GM12878 (cell line): ENCODE data around the gene DCAF15.

Experiments used
- CEBPB ChIP-seq, 2 experiments: fragments of 150-350 bp in 1 of 2; IDR thresholded peaks; 2 replicates each; pipeline ENCODE4 v1.6.1; 2012 to 2014; ENCODE audit warnings: low read depth in 2 of 2, low read length in 2 of 2, borderline replicate concordance in 1 of 2, inconsistent platforms in 1 of 2
- CTCF ChIP-seq, 3 experiments: IDR thresholded peaks in 2 of 3; conservative IDR thresholded peaks in 1 of 3; 2 replicates each; pipeline ENCODE4 v1.5.1; 2011; ENCODE audit warnings: low read depth in 3 of 3, low read length in 3 of 3, mild to moderate bottlenecking in 3 of 3, control low read depth in 2 of 3, moderate library complexity in 2 of 3, inconsistent platforms in 1 of 3, mixed read lengths in 1 of 3; ENCODE audit not compliant: control insufficient read depth in 2 of 3, insufficient read depth in 1 of 3; ENCODE audit errors: extremely low read depth in 1 of 3
- JUND ChIP-seq: IDR thresholded peaks from 2 replicates; pipeline ENCODE4 v1.6.1; 2012; ENCODE audit warnings: low read depth, mild to moderate bottlenecking, low read length, improper control_type of control experiment, moderate library complexity
- NRF1 ChIP-seq: conservative IDR thresholded peaks from 2 replicates; pipeline ENCODE4 v1.6.1; 2011; ENCODE audit warnings: mild to moderate bottlenecking, low read depth, low read length, improper control_type of control experiment
- YY1 ChIP-seq: IDR thresholded peaks from 2 replicates; pipeline ENCODE4 v1.6.1; 2011; ENCODE audit warnings: low read depth, mild to moderate bottlenecking, low read length
- ZNF622 ChIP-seq: fragments of 450-650 bp; IDR thresholded peaks from 2 replicates; pipeline ENCODE4 v1.6.1; 2017; ENCODE audit warnings: mild to moderate bottlenecking, inconsistent platforms
- ZNF687 ChIP-seq: fragments of 450-650 bp; IDR thresholded peaks from 2 replicates; pipeline ENCODE4 v1.6.1; 2017; ENCODE audit warnings: mild to moderate bottlenecking, moderate library complexity

DNA sequence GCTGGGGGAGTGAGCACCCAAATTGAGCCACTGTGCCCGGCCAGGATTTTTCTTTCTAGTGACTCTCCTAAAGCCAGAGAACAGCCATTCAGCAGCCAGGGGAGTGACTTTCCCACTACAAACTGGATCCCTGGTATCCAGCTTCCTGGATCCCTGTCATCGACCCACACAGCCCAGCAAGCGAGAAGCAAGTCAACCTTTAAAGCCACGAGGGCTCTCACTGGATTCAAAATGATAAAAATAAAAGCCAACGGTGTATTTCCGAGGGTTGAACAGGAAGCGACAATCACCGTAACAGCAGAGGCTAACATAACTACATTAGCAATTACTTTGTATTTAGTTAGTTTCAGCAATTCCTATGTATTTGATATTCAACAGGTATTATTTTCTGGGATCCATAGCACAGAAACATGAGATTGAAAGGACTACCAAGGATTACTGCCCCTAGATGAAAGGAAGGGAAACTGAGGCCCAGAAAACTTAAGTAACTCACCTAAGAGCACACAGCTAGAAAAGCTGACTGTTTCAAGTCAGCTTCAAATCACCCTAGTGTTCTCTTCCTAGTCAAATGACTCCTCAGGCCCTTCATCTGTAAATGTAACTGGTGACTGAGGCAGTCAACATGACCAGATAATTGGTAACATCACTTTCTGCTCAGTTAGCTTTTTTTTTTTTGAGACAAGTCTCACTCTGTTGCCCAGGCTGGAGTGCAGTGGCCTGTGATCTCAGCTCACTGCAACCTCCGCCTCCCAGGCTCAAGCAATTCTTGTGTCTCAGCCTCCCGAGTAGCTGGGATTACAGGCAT, 51.1 kb downstream of the DCAF15 start:
- TF ChIP-seq CEBPB (IDR thresholded peaks at IDR 0.05; ENCODE audit: borderline replicate concordance in 1 of 2, low read depth in 2 of 2, low read length in 2 of 2) = no peak
- TF ChIP-seq NRF1 = no peak
- no peak for TF ChIP-seq ZNF687
- no peak for TF ChIP-seq JUND
- no peak for TF ChIP-seq CTCF (IDR thresholded peaks at IDR 0.05 in 2 of 3, conservative IDR thresholded peaks at IDR 0.05 in 1 of 3; ENCODE audit: control insufficient read depth in 2 of 3, extremely low read depth in 1 of 3, insufficient read depth in 1 of 3, low read depth in 3 of 3, low read length in 3 of 3)
- no peak for TF ChIP-seq ZNF622
- TF ChIP-seq YY1 = no peak
